Kidney epithelial cell (primary cell): Measurements from ENCODE around the gene TLK1. TPM values are rescaled to one million over a fixed set of nuclear protein-coding genes. Genes with fewer than 3 reads are reported as not detected.

ENCODE experiments used
- DNase-seq: peaks from one replicate; pipeline ENCODE4 v3.0.0-alpha.2; 2010; ENCODE audit warnings: low read depth
- H3K27me3 ChIP-seq: 2 replicates; pipeline ENCODE4 v1.6.0; 2011; ENCODE audit warnings: low read length; ENCODE audit not compliant: control insufficient read depth, insufficient read depth
- H3K36me3 ChIP-seq: 2 replicates; pipeline ENCODE4 v1.5.1; 2011; ENCODE audit warnings: low read length; ENCODE audit not compliant: control insufficient read depth, insufficient read depth
- H3K4me3 ChIP-seq: 2 replicates; pipeline ENCODE4 v1.5.1; 2011; ENCODE audit warnings: low read depth, mild to moderate bottlenecking, control low read depth, low read length
- total RNA-seq: library from RNA; depleted of rRNA; stranded (reverse); fragments of >200 nt; gene quantifications from 2 replicates; pipeline ENCODE4 v1.2.3, GENCODE V29; 2015
- TF ChIP-seq, protein P1 (sequence below): IDR thresholded peaks from 2 replicates; pipeline ENCODE4 v1.5.1; 2011; ENCODE audit warnings: mild to moderate bottlenecking, moderate library complexity, low read length, control low read depth, inconsistent platforms; ENCODE audit not compliant: insufficient read depth, poor library complexity, severe bottlenecking

Gene TLK1
- total RNA-seq, 1 donor from 2014 or later, result 24.4 TPM

DNA sequence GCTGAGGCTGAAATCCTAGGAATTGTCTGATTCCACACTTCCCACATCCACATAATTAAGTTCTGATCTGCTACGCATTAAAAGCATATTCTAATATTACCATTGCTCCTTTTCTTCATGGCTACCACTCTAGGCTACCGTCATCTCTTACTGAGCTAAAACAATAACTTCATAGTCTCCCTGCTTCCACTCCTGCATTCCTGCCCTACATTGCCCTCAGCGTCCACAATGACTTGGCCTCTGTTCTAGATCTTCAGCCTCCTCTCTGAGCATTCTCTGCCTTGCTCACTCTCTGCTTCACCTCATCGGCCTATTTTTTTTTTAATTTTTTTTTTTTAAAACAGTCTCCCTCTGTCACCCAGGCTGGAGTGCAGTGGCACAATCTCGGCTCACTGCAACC lies 15.8 kb upstream of the TLK1 start:
- no peaks in the 10 kb centered on the region for H3K27me3 ChIP-seq
- TF ChIP-seq, protein P1, sequence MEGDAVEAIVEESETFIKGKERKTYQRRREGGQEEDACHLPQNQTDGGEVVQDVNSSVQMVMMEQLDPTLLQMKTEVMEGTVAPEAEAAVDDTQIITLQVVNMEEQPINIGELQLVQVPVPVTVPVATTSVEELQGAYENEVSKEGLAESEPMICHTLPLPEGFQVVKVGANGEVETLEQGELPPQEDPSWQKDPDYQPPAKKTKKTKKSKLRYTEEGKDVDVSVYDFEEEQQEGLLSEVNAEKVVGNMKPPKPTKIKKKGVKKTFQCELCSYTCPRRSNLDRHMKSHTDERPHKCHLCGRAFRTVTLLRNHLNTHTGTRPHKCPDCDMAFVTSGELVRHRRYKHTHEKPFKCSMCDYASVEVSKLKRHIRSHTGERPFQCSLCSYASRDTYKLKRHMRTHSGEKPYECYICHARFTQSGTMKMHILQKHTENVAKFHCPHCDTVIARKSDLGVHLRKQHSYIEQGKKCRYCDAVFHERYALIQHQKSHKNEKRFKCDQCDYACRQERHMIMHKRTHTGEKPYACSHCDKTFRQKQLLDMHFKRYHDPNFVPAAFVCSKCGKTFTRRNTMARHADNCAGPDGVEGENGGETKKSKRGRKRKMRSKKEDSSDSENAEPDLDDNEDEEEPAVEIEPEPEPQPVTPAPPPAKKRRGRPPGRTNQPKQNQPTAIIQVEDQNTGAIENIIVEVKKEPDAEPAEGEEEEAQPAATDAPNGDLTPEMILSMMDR, result no peak

DNA sequence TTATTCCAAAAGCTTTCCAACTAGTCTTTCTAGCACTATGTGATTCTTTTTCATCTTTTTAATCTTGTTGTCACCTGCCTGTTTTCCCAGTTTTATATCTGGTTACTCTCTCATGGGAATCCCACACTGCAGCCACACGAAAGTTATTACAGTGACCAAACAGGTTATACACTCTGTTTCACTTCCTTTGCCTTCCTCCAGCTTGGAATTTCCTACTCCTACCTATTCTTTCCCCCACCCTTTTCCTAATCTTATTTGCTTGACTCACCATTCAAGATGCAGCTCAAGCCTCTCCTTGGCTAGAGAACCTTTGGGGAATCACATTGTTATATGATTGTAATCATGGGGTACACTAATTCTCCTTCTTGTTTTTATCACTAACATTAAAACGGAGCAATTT lies 13.4 kb upstream of the TLK1 start:
- DNase-seq, result no peak
- Histone ChIP-seq H3K27me3 (no peaks in the 10 kb centered on the region), H3K36me3 (no peaks in the 10 kb centered on the region), H3K4me3 (no peak overlapping the region)
- TF ChIP-seq, protein P1, result no peak

More for the DNA sequence above, 15.8 kb upstream of the TLK1 start:
- Histone ChIP-seq H3K4me3 (no peak overlapping the region), H3K36me3 (no peaks in the 10 kb centered on the region)
- DNase-seq, result no peak

DNA sequence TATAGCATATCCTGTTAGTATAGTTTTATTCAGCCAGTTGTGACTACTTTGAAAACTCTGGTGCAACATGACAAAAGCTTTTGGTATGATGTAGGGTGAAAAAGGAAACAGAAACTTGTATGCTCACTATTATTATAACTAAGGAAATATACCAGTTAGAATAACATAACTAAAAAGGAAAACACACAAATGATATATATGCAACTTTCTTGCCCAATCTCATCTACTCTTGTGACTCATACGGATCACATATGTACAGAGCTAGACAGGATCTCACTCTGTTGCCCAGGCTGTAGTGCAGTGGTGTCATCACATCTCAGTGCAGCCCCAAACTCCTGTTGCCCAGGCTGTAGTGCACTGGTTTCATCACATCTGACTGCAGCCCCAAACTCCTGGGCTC lies 12.4 kb upstream of the TLK1 start:
- no peak for DNase-seq
- TF ChIP-seq, protein P1, result no peak

DNA sequence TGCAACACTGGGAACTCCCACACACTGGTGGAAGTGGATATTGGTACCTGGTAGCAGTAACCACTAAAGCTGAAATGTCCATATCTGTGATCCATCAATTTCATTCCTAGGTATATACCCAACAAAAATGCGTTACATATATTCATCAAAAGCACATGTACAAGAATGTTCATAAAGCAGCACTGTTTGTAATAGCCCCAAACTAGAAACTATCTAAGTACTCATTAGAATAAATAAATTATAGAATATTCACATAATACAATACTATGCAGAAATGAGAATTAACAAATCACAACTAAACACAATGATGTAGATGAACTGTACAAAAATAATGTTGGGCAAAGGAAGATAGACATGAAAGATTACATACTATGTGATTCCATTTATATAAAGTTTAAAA lies 11.1 kb upstream of the TLK1 start:
- H3K36me3 ChIP-seq, result no peaks in the 10 kb centered on the region
- TF ChIP-seq, protein P1, result no peak
- no peak overlapping the region for H3K4me3 ChIP-seq

More for the DNA sequence above, 12.4 kb upstream of the TLK1 start:
- Histone ChIP-seq H3K36me3 (no peaks in the 10 kb centered on the region), H3K27me3 (no peaks in the 10 kb centered on the region), H3K4me3 (no peak overlapping the region)

DNA sequence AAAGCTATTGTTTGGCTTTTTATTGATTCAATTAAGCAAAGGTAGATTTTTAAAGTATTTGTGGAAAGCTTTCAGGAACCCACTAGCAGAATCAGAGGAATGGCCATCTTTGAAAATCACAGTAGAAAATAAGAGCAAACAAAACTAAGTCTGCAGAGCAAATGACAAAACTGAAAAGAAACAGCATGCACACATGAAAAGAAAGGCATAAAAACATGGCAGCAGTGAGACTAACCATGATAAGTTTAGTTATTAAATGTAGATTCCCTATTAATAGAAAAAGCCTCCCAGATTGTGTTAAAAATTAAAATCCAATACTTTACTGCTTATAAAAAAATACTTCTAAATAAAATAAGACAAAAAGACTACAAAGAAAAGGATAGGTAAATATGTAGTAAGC lies 9.1 kb upstream of the TLK1 start:
- no peak for DNase-seq
- no peak overlapping the region for H3K4me3 ChIP-seq
- TF ChIP-seq, protein P1, result no peak
- H3K36me3 ChIP-seq, result no peaks in the 10 kb centered on the region
- H3K27me3 ChIP-seq, result no peaks in the 10 kb centered on the region

More for the DNA sequence above, 11.1 kb upstream of the TLK1 start:
- no peak for DNase-seq
- no peaks in the 10 kb centered on the region for H3K27me3 ChIP-seq

DNA sequence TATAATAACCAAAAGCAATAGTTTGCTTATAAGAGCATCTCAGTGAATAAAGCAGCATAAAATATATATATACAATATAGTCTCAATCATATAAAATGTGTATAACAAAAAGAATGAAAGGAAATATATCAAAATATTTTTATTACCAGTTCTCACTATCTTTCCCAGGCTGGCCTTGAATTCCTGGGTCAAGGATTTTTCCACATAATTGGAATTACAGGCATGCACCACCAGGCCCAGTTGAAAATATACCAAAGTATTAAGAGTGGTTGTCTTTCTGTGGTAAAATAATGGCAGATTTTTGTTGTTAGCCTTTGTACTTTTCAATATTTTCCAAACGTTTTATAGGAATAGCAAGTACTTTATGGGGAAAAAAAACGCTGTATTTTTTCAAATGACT lies 8.6 kb upstream of the TLK1 start:
- Histone ChIP-seq H3K4me3 (no peak overlapping the region), H3K27me3 (no peaks in the 10 kb centered on the region), H3K36me3 (no peaks in the 10 kb centered on the region)
- TF ChIP-seq, protein P1, result no peak
- no peak for DNase-seq
